Astrocyte (in vitro differentiated cells and primary cell): ENCODE measurements around the gene CIB1. TPM values are rescaled to one million over a fixed set of nuclear protein-coding genes. Genes with fewer than 3 reads are reported as not detected.

Experiments used
- total RNA-seq: library from RNA; stranded (reverse); gene quantifications from 2 replicates; pipeline ENCODE4 v1.2.1, GENCODE V29; 2021

Gene CIB1
- total RNA-seq, 1 donor from 2014 or later: 49.6 TPM

Other genes with a start within 250 kb of the CIB1 start
- 26.9 and 27.2 TPM in 2 replicates for gene ZNF710, start 232.6 kb downstream of the CIB1 start, total RNA-seq
- gene IDH2, start 131.5 kb downstream of the CIB1 start, total RNA-seq: 76.6 and 87.3 TPM in 2 replicates
- gene SEMA4B, start 32.6 kb downstream of the CIB1 start, total RNA-seq: 7.0 and 9.9 TPM in 2 replicates
- gene GDPGP1, start 268 bp upstream of the CIB1 start, total RNA-seq: 4.1 and 6.0 TPM in 2 replicates
- gene TTLL13, start 15.6 kb upstream of the CIB1 start, total RNA-seq: 0.14 TPM in 1 of 2 replicates, not detected in the other
- gene NGRN, start 31.7 kb upstream of the CIB1 start, total RNA-seq: 98.5 and 98.6 TPM in 2 replicates
- 1.2 and 3.3 TPM in 2 replicates for gene ZNF774, start 118.3 kb upstream of the CIB1 start, total RNA-seq
- gene IQGAP1, start 154.3 kb upstream of the CIB1 start, total RNA-seq: 218 and 226 TPM in 2 replicates